HL-60 (cell line): ENCODE data around the gene SLC25A21.
"Not testable (repeated sequence)": the region's sequence is repeated elsewhere in the genome, so short reads cannot be mapped to it uniquely, and the experiment has no call there.

ENCODE experiments used
- DNase-seq, 2 experiments: peaks; one replicate each; pipeline ENCODE4 v3.0.0-alpha.2; 2010 to 2020; ENCODE audit warnings: low read depth in 1 of 2, low spot score in 1 of 2
- H3K27ac ChIP-seq: fragments of 250-450 bp; sonication (Bioruptor Pico); replicated peaks from 2 replicates; pipeline ENCODE4 v1.5.1; 2020; ENCODE audit warnings: mild to moderate bottlenecking, moderate library complexity
- H3K27me3 ChIP-seq: fragments of 250-450 bp; sonication (Bioruptor Pico); 2 replicates; pipeline ENCODE4 v1.5.1; 2021; ENCODE audit warnings: mild to moderate bottlenecking, moderate library complexity; ENCODE audit not compliant: insufficient read depth, poor library complexity, severe bottlenecking
- H3K4me3 ChIP-seq: replicated peaks from 2 replicates; pipeline ENCODE4 v1.5.1; 2011; ENCODE audit warnings: mild to moderate bottlenecking, control low read depth, low read length; ENCODE audit not compliant: insufficient read depth
- CTCF ChIP-seq: IDR thresholded peaks from one replicate; pipeline ENCODE4 v1.5.1; 2011; ENCODE audit warnings: low read length, control low read depth, inconsistent platforms; ENCODE audit not compliant: insufficient read depth
- GABPA ChIP-seq: IDR thresholded peaks from 2 replicates; pipeline ENCODE4 v1.6.1; 2012; ENCODE audit warnings: low read depth
- POLR2AphosphoS5 ChIP-seq: IDR thresholded peaks from 2 replicates; pipeline ENCODE4 v1.6.1; 2012; ENCODE audit warnings: low read depth
- REST ChIP-seq: IDR thresholded peaks from 2 replicates; pipeline ENCODE4 v1.6.1; 2012; ENCODE audit warnings: low read depth; ENCODE audit not compliant: insufficient replicate concordance
- SPI1 ChIP-seq: IDR thresholded peaks from 2 replicates; pipeline ENCODE4 v1.6.1; 2012; ENCODE audit warnings: low read depth, mild to moderate bottlenecking, borderline replicate concordance

SLC25A21 gene

GRCh38 chr14:36707570-36707969 is 464.8 kb downstream of the SLC25A21 start:
- no peaks in the 10 kb centered on the region for H3K27me3 ChIP-seq
- H3K4me3 ChIP-seq: no peak overlapping the region
- H3K27ac ChIP-seq: no peak overlapping the region
- no peak for DNase-seq
- TF ChIP-seq GABPA: no peak
- no peak for TF ChIP-seq POLR2AphosphoS5
- no peak for TF ChIP-seq REST
- TF ChIP-seq CTCF: no peak
- TF ChIP-seq SPI1: no peak

DNA sequence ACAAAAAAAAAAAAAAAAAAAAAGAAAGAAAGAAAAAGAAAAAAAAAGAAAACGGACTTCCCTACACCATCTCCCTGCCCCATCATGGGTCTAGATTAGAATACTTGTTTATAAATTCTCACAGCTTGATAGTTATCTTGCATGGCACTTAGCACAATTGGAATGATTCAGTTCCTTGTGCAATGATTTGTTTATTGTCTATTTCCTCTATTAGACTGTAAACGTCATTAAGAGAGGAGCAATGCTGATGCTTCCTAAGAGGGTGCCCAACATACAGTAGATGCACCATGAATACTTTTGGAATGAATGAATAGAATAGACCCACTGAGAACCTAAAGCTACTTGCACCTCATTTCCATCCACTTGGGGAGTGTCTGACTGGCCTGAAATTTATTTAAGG is 469.9 kb downstream of the SLC25A21 start:
- Histone ChIP-seq H3K4me3 (no peak overlapping the region), H3K27ac (no peak overlapping the region), H3K27me3 (no peaks in the 10 kb centered on the region)
- no peak for TF ChIP-seq GABPA
- no peak for TF ChIP-seq SPI1
- no peak for TF ChIP-seq CTCF
- no peak for TF ChIP-seq POLR2AphosphoS5
- no peak for TF ChIP-seq REST
- no peak for DNase-seq

DNA sequence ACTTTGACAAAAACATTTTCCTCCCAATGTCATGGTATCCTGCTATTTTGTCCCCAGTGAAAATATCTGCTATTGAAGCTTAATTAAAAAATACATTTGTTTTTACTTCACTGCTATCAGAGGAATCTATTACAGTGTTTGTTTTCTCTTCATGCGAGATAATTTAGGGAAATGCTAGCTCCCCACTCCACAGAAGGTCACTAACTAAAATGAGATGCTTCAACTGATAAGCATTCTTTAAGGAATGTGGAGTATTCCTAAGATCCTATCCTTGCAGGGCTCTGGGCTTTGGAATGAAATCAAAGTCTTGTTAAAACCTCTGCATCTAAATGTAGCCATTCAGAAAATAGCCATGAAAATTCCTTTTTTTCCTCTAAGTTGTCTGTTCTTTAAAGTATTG is 471.3 kb downstream of the SLC25A21 start:
- no peak overlapping the region for H3K27ac ChIP-seq

GRCh38 chr14:36700651-36701050 is 471.8 kb downstream of the SLC25A21 start:
- no peak for DNase-seq
- Histone ChIP-seq H3K27me3 (no peaks in the 10 kb centered on the region), H3K27ac (no peak overlapping the region), H3K4me3 (no peak overlapping the region)
- TF ChIP-seq REST: no peak
- TF ChIP-seq CTCF: no peak
- TF ChIP-seq POLR2AphosphoS5: no peak

More for the DNA sequence above, 471.3 kb downstream of the SLC25A21 start:
- Histone ChIP-seq H3K27me3 (no peaks in the 10 kb centered on the region), H3K4me3 (no peak overlapping the region)
- DNase-seq: no peak
- TF ChIP-seq SPI1 (no peak), GABPA (no peak)

GRCh38 chr14:36699420-36699819 is 473.0 kb downstream of the SLC25A21 start:
- H3K4me3 ChIP-seq, H3K27ac ChIP-seq, H3K27me3 ChIP-seq, DNase-seq: not testable (repeated sequence)
